Endodermal cell (in vitro differentiated cells): ENCODE measurements around the gene NFIL3. TPM values are rescaled to one million over a fixed set of nuclear protein-coding genes. Genes with fewer than 3 reads are reported as not detected.
"Not testable (repeated sequence)": the region's sequence is repeated elsewhere in the genome, so short reads cannot be mapped to it uniquely, and the experiment has no call there.

Experiments used
- DNase-seq: peaks from one replicate; pipeline ENCODE4 v3.0.0-alpha.2; 2017
- H3K27ac ChIP-seq: 2 replicates; pipeline ENCODE4 v1.5.1; 2013; ENCODE audit warnings: mild to moderate bottlenecking, low read depth, low read length, moderate library complexity
- H3K27me3 ChIP-seq: 2 replicates; pipeline ENCODE4 v1.6.1; 2013; ENCODE audit warnings: mild to moderate bottlenecking, low read length, moderate library complexity; ENCODE audit not compliant: insufficient read depth, control insufficient read depth, poor library complexity, severe bottlenecking
- H3K36me3 ChIP-seq: 2 replicates; pipeline ENCODE4 v1.7.0; 2013; ENCODE audit warnings: mild to moderate bottlenecking, low read length, moderate library complexity; ENCODE audit not compliant: control insufficient read depth, insufficient read depth
- H3K4me1 ChIP-seq: one replicate; pipeline ENCODE4 v1.7.0; 2013; ENCODE audit warnings: low read length; ENCODE audit not compliant: control insufficient read depth, insufficient read depth
- H3K4me3 ChIP-seq: 2 replicates; pipeline ENCODE4 v1.5.1; 2013; ENCODE audit warnings: mild to moderate bottlenecking, low read length, moderate library complexity
- H3K9ac ChIP-seq: 2 replicates; pipeline ENCODE4 v1.6.1; 2013; ENCODE audit warnings: mild to moderate bottlenecking, low read length, moderate library complexity; ENCODE audit not compliant: poor library complexity, severe bottlenecking; ENCODE audit errors: extremely low read depth
- H3K9me3 ChIP-seq: 2 replicates; pipeline ENCODE4 v1.6.1; 2013; ENCODE audit warnings: mild to moderate bottlenecking, low read length, moderate library complexity; ENCODE audit not compliant: control insufficient read depth
- H3K27ac Mint-ChIP-seq: 2 replicates; pipeline ENCODE4 v1.8.0; 2020; ENCODE audit warnings: mixed read lengths
- H3K27me3 Mint-ChIP-seq: 2 replicates; pipeline ENCODE4 v1.8.0; 2021; ENCODE audit warnings: mild to moderate bottlenecking, mixed read lengths; ENCODE audit not compliant: insufficient read depth
- H3K36me3 Mint-ChIP-seq: 2 replicates; pipeline ENCODE4 v1.8.0; 2020; ENCODE audit warnings: low read depth, mixed read lengths
- H3K4me1 Mint-ChIP-seq: 2 replicates; pipeline ENCODE4 v1.8.0; 2020; ENCODE audit warnings: mixed read lengths
- H3K4me3 Mint-ChIP-seq: 2 replicates; pipeline ENCODE4 v1.8.0; 2020; ENCODE audit warnings: mild to moderate bottlenecking, moderate library complexity, mixed read lengths
- H3K9me3 Mint-ChIP-seq: 2 replicates; pipeline ENCODE4 v1.8.0; 2020; ENCODE audit warnings: mild to moderate bottlenecking, mixed read lengths
- CTCF ChIP-seq: fragments of 200-600 bp; sonication (generic); conservative IDR thresholded peaks from 2 replicates; pipeline ENCODE4 v1.5.0; 2021; ENCODE audit warnings: antibody characterized with exemption, mild to moderate bottlenecking
- WGBS, 2 experiments: methylation state at CpG; one replicate each; pipeline versions ENCODE4 v1.1.5 to v1.1.7; 2013; ENCODE audit warnings: missing lambda C conversion rate in 2 of 2, mixed read lengths in 1 of 2; ENCODE audit not compliant: insufficient coverage in 1 of 2, insufficient read length in 1 of 2; 5-methylcytosine and 5-hydroxymethylcytosine counted together
- total RNA-seq, 2 donors: library from RNA; stranded (reverse); fragmentation: NEBNext Ultra II Directional in 1 of 2; extraction: Animal tissue kit (Norgen Biotek cat#: 25700) in 1 of 2; gene quantifications; 2 replicates in 1 of 2; 3 replicates in 1 of 2; pipeline ENCODE4 v1.2.1, GENCODE V29; 2021

NFIL3 gene
- total RNA-seq, 2 donors from 2014 or later, result 13.5 to 17.4 TPM

GRCh38 chr9:91376239-91376638, 47.4 kb downstream of the NFIL3 start:
- Histone ChIP-seq H3K27ac (no peak overlapping the region), H3K27me3 (no peaks in the 10 kb centered on the region), H3K4me3 (no peak overlapping the region), H3K36me3 (no peaks in the 10 kb centered on the region), H3K9me3 (peaks cover 10% of the 10 kb centered on the region), H3K9ac (no peak overlapping the region), H3K4me1 (no peaks in the 10 kb centered on the region)
- no peak for DNase-seq
- H3K27ac Mint-ChIP-seq, result no peak overlapping the region
- no peaks in the 10 kb centered on the region for H3K36me3 Mint-ChIP-seq
- no peaks in the 10 kb centered on the region for H3K4me1 Mint-ChIP-seq
- H3K27me3 Mint-ChIP-seq, result peaks cover 4% of the 10 kb centered on the region
- TF ChIP-seq CTCF, result no peak
- WGBS, 2 experiments, result 84 to 100% methylated on average over 3 to 4 of the region's 4 CpGs
- H3K4me3 Mint-ChIP-seq, result no peak overlapping the region
- peaks cover 10% of the 10 kb centered on the region for H3K9me3 Mint-ChIP-seq

GRCh38 chr9:91374939-91375338, 48.7 kb downstream of the NFIL3 start:
- TF ChIP-seq CTCF, result no peak
- peaks cover 10% of the 10 kb centered on the region for H3K9me3 ChIP-seq
- Mint-ChIP-seq H3K27me3 (no peaks in the 10 kb centered on the region), H3K9me3 (peaks cover 10% of the 10 kb centered on the region), H3K36me3 (no peaks in the 10 kb centered on the region), H3K4me3 (no peak overlapping the region), H3K27ac (no peak overlapping the region), H3K4me1 (no peaks in the 10 kb centered on the region)
- no peak for DNase-seq
- 67 to 94% methylated on average over 1 to 3 of the region's 3 CpGs for WGBS, 2 experiments
- no peaks in the 10 kb centered on the region for H3K36me3 ChIP-seq
- H3K27me3 ChIP-seq, result no peaks in the 10 kb centered on the region
- no peak overlapping the region for H3K9ac ChIP-seq
- H3K4me1 ChIP-seq, result no peaks in the 10 kb centered on the region
- H3K4me3 ChIP-seq, result no peak overlapping the region
- no peak overlapping the region for H3K27ac ChIP-seq

- Histone ChIP-seq H3K9ac (no peak overlapping the region), H3K4me3 (no peak overlapping the region), H3K27ac (no peak overlapping the region), H3K36me3 (no peaks in the 10 kb centered on the region), H3K9me3 (peaks cover 6% of the 10 kb centered on the region), H3K4me1 (no peaks in the 10 kb centered on the region), H3K27me3 (no peaks in the 10 kb centered on the region)
- WGBS, 2 experiments, result 91 to 100% methylated on average over 1 of the region's 1 CpG
- peaks cover 9% of the 10 kb centered on the region for H3K9me3 Mint-ChIP-seq
- no peak overlapping the region for H3K4me3 Mint-ChIP-seq
- DNase-seq, result no peak
- TF ChIP-seq CTCF, result no peak
- H3K27ac Mint-ChIP-seq, result no peak overlapping the region
- peaks cover 4% of the 10 kb centered on the region for H3K27me3 Mint-ChIP-seq
- no peaks in the 10 kb centered on the region for H3K36me3 Mint-ChIP-seq
- no peaks in the 10 kb centered on the region for H3K4me1 Mint-ChIP-seq
Observed at GRCh38 chr9:91371894-91372293, 51.7 kb downstream of the NFIL3 start.

GRCh38 chr9:91370006-91370405, 53.6 kb downstream of the NFIL3 start:
- not testable (repeated sequence) for H3K4me1 ChIP-seq, H3K27me3 ChIP-seq, H3K36me3 ChIP-seq, H3K27ac Mint-ChIP-seq, H3K4me3 ChIP-seq, H3K36me3 Mint-ChIP-seq, H3K27ac ChIP-seq, H3K4me3 Mint-ChIP-seq, H3K4me1 Mint-ChIP-seq, H3K27me3 Mint-ChIP-seq, H3K9ac ChIP-seq, DNase-seq
- 86 to 100% methylated on average over 1 to 3 of the region's 3 CpGs for WGBS, 2 experiments
- peaks cover 12% of the 10 kb centered on the region for H3K9me3 Mint-ChIP-seq
- H3K9me3 ChIP-seq, result peaks cover 11% of the 10 kb centered on the region
